Stimulated activated CD8-positive, alpha-beta memory T cell treated with anti-CD3 and anti-CD28 coated beads, Interleukin-2, amount 100 ng/mL, for 48 hours (primary cell): ENCODE results near the gene YKT6.

Experiments used
- DNase-seq, 2 donors: peaks; one replicate each; pipeline ENCODE4 v3.0.0-alpha.2; 2020; ENCODE audit warnings: low read depth in 2 of 2

Gene YKT6

DNA sequence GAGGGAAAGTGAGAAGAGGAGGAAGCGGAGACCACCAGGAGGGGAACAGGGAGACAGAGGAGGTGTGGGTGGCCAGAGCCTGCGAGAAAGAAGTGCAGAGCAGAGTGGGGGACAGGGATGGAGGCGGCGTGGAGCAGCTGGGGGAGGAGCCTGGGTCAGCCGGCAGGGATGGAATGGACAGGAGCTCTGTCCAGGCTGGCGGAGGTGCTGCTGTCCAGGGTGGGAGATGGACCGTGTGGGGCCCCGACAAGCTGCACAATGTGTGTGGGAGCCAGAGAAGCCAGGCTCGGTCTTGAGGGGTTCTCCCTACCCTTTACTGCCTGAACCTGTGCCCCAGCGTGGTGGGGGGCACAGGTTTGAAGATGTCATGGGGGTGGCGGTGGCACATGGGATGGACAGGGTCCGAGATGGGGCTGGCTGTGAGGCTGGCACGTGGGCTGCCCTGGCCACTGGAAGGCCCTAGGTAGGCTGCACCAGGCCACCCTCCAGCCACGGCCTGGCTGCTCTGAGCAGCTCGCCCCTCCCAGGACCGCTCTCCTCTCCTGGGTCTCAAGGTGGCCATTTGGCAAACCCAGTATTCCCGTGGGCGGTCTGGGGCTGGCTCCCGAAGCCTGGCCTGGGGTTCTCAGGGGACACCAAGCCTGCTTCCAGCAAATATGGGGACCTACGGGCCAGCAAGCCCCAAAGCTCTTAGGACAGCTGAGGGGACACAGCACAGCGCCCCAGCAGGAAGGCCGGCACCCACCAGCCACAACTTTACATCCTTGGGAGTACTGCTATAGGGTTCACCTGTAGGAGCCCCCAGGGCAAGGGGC lies 32.3 kb downstream of the YKT6 start:
- no peak for DNase-seq

DNA sequence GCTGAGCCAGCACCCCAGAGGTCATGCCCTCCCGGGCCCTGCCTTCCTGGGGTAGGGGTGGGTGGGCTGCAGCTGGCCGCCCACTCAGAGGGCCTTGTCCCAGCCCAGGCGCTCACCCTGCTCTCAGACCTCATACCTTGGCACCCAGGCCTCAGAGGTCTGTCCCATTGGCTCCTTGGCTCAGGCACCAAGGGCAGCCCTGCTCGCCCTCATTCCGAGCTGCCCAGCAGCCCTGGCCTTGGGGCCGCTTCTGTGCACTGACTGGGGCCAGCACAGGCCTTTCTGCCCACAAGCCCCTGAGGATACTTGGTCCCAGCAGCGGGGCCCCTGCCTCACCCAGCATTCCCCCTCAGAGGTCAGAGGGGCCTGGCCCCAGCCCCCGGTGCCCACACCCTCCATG lies 34.3 kb downstream of the YKT6 start:
- no peak for DNase-seq

DNA sequence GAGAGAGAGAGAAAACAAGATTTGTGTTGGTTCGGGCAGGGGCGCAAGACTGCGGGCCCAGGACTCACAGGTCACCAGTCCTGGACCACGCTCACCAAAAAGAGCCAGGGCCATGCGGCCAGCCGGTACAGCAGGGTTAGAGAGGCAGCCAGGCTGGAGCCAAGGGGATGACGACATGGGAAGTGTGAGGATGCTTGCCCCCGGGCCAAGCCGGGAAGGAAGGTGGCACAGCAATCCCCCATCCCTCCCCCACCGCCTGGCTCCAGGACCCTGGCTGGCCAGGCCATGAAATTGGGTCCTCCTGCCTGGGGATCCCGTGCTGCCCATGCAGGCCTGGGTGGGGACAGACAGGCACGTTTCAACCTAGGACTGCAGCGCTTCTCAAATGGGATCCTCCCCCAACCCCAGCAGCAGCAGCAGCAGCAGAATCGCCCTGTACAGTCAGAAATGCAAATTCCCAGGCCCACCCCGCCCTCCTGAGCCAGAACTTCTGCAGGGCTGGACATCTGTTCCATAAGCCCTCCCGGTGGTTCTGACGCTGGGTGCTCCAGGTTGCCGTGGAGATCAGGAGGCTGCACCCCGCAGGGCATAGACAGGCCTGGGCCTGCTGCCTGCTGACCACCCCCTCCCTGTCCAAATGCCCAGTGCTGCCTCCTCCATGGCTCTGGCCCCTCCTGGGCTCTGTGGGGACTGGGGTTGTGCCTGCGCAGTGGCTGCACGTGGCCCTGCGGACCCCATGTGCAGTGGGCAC lies 35.0 kb downstream of the YKT6 start:
- DNase-seq = no peak

DNA sequence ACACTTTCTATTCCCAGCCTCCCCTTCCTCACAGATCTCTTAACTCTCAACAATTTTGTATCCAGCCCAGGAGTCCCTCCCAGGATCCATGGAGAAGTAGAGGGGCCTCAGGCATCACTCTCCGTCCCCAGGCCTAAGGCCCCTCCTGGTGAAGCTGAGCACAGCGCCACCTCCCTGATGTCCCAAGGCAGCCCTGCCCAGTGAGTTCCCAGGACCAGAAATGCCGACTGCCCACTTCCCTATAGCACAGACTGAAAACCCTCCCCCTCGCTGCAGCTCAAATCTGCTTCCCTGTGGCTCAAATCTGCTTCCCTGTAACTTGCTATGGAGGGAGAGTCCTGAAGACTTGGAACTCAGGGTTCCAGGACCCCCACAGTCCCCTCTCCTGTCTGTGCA lies 35.6 kb downstream of the YKT6 start:
- DNase-seq = no peak

DNA sequence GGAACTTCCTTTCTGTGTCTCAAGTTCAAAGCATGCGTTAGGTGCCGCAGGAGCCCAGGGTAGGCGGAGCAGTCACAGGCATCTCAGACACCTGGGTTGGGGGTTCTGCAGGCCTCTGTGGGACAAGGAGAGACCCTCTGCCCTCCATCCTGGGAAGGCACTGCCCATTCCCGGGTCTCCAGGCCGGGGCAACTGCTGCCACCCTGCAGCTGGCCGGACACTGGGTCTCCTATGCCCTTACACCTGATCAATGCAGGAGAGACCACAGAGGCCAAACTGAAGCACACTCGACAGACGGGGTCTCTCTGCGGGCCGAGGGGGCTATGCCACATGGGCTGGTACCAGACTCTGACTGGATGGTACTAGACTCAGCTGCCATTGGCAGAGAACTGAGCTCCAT lies 36.9 kb downstream of the YKT6 start:
- no peak for DNase-seq

DNA sequence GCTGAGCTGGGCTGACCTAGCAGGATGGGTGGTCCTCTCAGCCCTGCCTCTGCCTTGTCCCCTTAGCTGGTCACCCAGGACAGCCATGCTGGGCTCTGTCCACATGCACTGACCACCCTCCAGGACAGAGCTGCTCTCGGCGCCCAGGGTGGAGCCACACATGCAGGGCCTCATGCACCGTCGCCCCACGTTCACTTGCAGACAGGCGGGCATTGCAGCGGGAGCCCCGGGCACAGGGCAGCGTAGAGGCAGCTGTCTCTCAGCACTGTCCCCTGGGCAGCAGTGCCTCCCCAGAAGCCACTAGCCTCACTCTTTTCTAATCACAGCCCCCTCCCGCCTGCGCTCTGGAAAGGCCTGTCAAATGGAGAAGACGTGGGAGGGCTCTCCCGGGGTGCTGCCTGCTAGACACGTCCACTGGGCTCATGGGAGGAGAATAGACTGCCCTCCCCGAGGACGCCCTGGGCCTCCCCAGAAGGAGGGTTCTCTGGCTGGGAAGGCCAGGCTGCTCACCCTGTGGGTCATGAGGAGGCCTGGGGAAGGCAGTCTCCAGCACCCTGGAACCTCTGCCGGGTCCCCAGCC lies 37.4 kb downstream of the YKT6 start:
- no peak for DNase-seq

DNA sequence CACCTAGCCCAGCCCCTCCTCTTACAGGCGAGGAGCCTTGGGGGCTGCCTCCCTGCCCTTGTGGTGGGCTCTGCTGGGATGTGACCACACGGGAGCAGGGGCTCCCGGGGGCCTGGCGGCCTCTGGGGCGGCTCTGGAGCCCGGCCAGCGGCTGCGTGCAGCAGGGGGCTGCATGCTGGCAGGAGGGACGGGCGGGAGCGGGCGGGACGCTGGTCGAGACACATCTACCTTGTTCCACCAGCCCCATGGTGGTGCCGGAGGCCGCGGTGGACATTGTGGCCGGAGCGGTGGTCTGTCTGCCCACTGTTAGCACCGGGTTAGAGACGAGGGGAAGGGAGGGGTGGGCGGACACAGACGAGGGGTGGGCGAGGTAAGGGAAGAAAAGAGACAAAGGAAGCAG lies 38.6 kb downstream of the YKT6 start:
- no peak for DNase-seq

DNA sequence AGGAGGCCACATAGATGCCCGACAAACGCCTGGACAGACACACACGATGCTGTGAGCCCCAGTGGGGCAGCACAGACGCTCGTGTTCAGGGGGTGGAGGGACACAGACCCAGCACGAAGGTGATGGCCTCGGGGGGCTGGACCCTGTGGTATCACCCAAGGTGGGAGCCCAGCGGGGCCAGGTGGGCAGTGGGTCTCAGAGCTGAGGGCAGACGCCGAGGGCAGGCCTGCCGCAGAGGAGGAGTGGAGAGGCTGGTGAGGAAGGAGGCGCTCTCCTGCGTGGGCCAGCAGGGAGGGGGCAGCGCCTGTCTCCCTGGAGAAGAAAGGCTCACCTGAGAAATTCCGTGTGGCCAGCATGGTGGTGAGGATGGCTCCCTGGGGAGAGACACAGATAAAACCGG lies 39.6 kb downstream of the YKT6 start:
- DNase-seq = no peak

DNA sequence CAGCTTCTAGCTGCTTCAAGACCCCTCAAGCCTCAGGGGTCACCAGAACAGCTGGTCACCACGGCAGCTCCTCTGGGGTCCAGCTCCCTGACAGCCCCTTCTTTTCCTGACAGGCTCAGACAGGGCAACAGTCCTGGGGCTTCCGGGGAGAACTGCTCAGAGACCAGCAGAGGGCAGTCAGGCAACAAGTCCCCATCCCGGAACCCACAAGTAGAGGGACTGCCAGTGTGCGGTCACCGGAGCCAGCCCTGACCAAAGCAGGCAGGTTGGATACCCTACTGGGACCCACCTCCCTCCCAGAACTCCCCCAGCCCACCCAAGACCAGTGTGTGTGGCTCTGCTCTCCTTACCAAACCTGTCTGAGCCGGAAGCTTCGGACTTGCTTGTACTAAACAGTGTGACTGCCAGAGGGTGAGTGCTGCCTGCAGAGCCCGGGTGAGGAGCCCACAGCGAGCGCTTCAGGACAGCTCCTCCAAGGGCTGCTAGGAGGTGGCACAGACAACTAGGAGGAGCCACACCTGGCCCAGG lies 40.3 kb downstream of the YKT6 start:
- peak; percentile 38 to 42 for DNase-seq

DNA sequence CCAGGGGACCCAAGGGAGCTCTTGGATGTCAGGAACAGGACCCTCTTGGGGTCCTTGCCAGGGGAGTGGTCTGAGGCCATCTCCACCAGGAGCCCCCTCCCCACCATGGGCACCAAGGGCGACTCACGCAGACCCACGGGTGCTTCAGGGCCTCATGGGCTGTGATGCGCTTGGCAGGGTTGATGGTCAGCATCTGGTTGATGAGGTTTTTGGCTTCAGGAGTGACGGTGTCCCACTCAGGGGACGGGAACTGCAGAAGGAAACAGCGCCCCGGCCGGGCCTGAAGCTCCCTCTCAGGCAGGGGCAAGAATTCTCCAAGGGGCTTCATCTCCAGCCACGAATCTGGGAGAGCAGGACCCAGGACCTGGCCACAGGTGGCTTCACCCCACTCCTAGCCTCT lies 41.3 kb downstream of the YKT6 start:
- DNase-seq = no peak

DNA sequence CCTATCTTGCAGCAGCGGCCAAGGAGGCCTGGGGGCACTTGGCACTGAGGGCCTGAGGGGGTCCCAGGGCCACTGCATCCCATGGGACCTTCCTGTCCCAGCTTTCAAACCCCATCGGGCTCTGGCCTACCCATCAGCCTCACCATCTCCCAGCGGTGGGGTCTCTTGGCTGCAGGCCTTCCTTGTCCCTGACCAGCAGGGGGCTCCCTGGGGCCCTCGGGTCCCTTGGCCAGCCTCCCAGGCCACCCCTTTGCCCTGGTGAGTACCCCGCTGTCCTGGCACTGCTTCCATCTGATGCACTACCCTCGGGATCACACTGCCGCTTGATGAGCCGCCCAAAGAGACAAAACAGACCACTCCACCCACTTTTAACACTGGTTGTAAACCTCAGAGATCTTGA lies 43.5 kb downstream of the YKT6 start:
- peak; percentile 35 to 37 for DNase-seq

DNA sequence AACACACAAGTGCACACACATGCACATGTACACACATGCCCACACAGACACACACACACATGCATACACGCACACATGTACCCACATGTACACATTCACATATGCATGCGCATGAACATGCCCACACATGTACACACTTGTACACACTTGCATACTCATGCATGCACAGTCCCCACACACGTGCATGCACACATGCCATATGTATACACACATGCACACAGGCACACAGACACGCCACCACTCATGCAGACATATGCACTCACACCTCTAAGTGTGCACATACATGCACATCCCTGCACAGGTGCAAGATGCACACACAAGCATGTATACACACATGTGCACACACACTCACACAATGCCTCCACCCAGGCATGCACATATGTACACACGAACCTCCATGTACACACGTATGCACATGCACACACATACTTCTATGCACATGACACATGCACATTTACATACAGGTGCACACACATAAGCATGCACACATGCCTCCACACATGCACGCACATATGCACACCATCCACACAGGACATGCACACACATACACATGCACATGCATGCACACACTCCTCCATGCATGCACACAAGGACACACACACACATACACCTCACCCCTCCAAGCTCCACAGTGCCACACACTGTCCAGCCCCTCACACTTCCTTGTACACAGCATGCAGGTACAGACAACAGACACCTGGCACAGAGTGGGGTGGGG lies 45.8 kb downstream of the YKT6 start:
- no peak for DNase-seq

DNA sequence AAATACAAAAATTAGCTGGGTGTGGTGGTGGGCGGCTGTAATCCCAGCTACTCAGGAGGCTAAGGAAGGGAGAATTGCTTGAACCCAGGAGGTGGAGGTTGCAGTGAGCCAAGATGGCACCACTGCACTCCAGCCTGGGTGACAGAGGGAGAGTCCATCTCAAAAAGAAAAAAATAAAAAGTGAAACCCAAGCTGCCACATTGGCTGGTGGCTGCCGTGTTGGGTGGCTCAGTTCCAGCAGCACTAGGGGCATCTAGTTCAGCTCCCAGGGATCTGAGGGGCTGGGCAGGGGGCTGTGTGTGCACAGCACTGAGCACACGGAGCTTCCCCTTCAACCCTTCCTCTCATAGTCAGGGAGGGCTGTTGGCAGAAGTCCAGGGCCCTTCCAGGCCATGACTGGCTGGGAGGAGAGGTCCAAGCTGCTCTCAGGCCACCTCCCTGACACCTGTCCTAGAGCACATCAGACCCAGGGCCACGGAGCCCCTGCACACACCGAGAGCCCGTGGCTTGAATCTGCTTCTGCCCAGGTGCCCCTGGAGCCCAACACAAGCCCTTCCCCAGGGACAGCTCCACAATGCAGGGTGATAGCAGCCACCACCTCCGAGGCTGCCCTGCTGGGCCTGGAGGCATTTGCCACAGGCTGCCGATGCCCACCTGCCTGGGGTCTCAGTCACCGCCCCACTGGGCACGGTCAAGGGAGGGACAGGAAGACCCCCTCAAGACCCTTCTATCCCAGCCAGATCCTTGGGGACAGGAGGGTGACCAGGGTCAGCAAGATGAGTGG lies 47.3 kb downstream of the YKT6 start:
- DNase-seq = no peak

DNA sequence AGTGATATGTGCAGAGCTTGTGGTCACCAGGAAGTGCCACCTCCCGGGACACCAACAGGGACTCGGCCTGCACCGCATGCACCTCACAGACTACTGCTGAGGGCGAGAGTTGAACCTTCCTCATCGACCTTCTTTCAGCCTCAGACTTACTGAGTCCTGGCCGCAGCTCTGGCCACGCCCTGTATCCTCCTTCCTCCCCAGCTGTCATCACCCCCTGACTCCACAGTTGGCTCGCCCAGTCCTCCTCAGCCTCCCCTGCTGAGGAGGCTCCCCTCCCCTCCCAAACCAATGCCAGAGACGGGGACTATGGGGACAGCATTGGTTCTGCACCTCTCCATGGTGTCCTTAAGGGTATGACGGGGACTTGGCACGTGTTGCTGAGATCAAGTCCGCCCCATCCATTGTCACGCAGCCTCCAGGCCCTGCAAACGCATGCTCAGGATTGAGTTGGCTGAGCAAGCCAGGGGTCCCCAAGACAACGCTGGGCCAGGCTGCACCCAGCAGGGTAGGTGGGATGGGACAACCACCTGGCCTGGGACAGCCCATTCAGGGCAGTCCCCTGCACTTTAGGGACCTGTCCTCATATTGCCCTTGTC lies 49.0 kb downstream of the YKT6 start:
- no peak for DNase-seq

DNA sequence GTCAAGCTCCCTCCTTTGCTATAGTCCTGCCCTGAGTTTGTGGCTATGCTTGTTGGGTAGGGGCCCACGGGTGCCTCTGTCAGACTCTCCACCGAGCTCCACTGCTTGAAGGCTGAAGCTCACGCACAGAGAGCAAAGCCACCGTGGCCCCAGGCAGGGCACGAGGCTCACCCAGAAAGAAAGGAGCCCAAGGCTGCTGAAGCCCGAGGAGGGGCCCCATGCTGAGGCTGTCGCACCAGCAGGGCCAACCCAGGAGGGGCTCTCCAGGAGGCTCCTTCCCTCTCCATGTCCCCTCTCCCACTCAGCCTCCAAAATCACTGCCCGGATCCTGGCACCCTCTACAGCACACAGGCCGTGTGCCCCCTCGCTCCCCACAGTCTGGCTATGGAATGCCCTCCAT lies 50.5 kb downstream of the YKT6 start:
- DNase-seq = no peak

DNA sequence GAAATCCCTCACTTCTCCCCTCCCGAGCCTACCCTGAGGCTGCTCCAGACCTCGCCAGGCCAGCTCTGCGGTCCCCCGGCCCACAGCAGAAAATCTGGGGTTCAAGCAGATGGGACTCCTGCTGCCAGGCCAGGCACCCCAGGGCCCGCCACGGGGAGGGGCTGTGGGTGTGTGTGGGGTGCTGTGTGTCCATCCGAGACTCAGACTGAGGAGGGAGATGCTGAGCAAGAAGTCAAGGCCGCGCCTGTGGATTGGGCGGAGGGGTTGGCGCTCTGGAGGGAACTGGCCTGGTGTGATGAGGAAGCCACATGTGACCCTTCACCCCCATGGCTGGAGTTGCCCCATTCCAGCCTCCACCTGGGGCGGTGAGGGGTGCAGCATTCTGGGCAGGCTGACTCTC lies 51.1 kb downstream of the YKT6 start:
- DNase-seq = no peak

DNA sequence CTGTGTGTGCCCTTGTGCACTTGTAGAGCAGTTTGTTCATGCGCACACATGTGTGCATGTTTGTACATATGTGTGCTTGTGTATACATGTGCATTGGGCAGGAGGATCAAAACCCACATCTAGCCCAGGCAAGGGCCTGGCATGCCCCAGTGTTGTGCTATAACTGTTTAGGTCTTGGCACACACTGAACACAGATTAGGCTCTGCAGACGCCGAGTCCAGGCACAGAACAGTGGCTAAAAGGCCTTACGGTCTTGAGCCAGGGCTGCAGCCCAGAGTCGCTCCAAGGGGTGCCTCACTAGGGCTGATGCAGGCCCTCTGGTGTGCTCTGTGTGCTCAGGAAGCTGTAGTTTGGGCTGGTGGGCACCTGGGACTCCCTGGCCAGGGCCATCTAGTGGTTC lies 55.7 kb downstream of the YKT6 start:
- no peak for DNase-seq

DNA sequence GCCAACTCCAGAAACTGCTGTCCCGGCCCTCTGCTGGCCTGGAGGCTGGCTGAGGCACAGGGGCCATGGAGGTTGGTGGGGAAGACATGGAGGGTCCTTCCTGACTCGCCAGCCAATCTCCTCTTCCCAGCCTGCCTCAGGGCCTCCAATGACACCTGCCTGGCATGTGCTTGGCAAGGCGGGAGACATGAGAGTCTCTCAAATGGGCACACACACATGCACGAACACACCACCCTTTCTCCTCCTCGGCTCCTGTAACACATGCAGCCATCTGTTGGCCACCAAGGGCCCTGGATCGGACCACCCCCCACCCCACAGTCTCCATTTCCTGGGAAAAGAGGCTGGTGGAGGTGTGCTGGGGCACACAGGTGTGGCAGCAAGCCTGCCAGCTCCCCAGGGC lies 56.4 kb downstream of the YKT6 start:
- DNase-seq = no peak

DNA sequence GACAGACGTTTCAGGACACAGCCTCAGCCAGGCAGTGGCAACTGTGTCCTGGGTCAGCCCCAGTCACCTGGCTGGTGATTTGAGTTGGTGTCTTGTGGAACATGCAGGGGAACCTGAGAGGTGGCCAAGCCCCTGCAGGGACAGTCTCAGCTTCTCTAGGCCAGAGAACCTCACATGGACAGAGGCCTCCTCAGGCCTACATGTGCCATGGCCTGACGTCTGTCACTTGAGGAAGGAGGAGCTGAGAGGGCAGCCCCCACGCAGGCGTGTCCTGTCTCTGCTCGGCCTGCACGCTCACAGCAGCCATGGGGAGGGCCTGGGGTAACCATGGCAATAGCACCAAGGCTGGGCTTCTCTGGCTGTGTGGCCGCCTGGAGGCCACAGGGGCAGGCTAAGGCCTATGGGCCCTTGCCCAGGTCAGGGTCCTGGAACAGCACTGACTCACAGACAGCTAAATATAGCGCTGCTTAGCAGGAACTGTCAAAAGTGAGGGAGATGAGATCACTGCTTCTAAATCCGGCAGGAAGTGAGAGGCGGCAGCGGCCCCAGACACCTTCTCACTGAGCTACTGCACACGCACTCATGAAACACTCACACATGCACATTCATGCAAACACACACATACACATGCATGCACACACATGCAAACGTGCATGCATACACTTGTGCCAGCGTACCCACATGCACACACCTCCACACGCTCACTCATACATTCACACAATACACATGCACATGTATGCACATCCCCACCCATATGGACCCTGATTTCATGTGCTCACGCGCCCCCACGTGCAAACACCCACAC lies 57.0 kb downstream of the YKT6 start:
- DNase-seq = peak; percentile 59 to 63

DNA sequence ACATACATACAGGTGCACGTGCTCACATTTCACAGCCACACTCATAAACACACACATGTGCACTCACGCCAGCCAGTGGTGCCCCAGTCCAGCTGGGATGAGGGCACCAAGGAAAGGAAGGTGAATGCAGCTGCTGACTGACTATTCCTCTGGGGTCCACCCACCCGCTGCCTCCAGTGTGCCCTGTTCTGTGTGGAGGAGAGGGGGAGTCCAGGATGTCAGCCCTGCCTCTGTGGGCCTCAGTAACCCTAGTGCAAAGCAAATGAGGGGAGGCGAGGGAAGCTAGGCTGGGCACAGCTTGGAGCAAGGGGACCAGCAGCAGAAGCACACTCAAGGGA lies 57.6 kb downstream of the YKT6 start:
- no peak for DNase-seq
